H9 (cell line): ENCODE data around the gene GALNT9. TPM values are rescaled to one million over a fixed set of nuclear protein-coding genes. Genes with fewer than 3 reads are reported as not detected.

Experiments
- DNase-seq: peaks from one replicate; pipeline ENCODE4 v3.0.0-alpha.2; 2017
- H2AFZ ChIP-seq: one replicate; pipeline ENCODE4 v1.6.1; 2013; ENCODE audit warnings: mild to moderate bottlenecking, low read length, control low read depth, moderate library complexity
- H2AK5ac ChIP-seq: 2 replicates; pipeline ENCODE4 v1.6.1; 2013; ENCODE audit warnings: low read length, control low read depth, mixed read lengths; ENCODE audit not compliant: insufficient read length
- H2BK120ac ChIP-seq: one replicate; pipeline ENCODE4 v1.6.1; 2013; ENCODE audit warnings: low read depth, mild to moderate bottlenecking, low read length, control low read depth, inconsistent platforms; ENCODE audit not compliant: poor library complexity, severe bottlenecking
- H2BK12ac ChIP-seq: 2 replicates; pipeline ENCODE4 v1.6.1; 2013; ENCODE audit warnings: low read length, control low read depth, mixed read lengths, low read depth; ENCODE audit not compliant: insufficient read length
- H2BK15ac ChIP-seq: 2 replicates; pipeline ENCODE4 v1.6.1; 2013; ENCODE audit warnings: low read depth, low read length, control low read depth
- H2BK20ac ChIP-seq: one replicate; pipeline ENCODE4 v1.6.1; 2013; ENCODE audit warnings: low read depth, mild to moderate bottlenecking, low read length, control low read depth, inconsistent platforms; ENCODE audit not compliant: poor library complexity, severe bottlenecking
- H2BK5ac ChIP-seq: 2 replicates; pipeline ENCODE4 v1.6.1; 2013; ENCODE audit warnings: low read length, control low read depth, mixed read lengths; ENCODE audit not compliant: insufficient read length
- H3K14ac ChIP-seq: 2 replicates; pipeline ENCODE4 v1.6.1; 2013; ENCODE audit warnings: low read length, control low read depth; ENCODE audit not compliant: insufficient read depth
- H3K18ac ChIP-seq: 2 replicates; pipeline ENCODE4 v1.6.1; 2013; ENCODE audit warnings: low read depth, mild to moderate bottlenecking, mixed read lengths, low read length, control low read depth; ENCODE audit not compliant: insufficient read length
- H3K23ac ChIP-seq: 2 replicates; pipeline ENCODE4 v1.6.1; 2013; ENCODE audit warnings: low read length, control low read depth, mixed read lengths, low read depth; ENCODE audit not compliant: insufficient read length
- H3K23me2 ChIP-seq: 2 replicates; pipeline ENCODE4 v1.6.1; 2013; ENCODE audit warnings: low read depth, mild to moderate bottlenecking, mixed read lengths, low read length, control low read depth; ENCODE audit not compliant: insufficient read length, poor library complexity, severe bottlenecking
- H3K27ac ChIP-seq: 2 replicates; pipeline ENCODE4 v1.5.1; 2013; ENCODE audit warnings: low read length, control low read depth, mixed read lengths, low read depth; ENCODE audit not compliant: insufficient read length
- H3K27me3 ChIP-seq: 2 replicates; pipeline ENCODE4 v1.6.1; 2013; ENCODE audit warnings: low read length, control low read depth, inconsistent platforms; ENCODE audit not compliant: insufficient read depth
- H3K4ac ChIP-seq: 2 replicates; pipeline ENCODE4 v1.6.1; 2013; ENCODE audit warnings: low read depth, mild to moderate bottlenecking, control low read depth, inconsistent platforms, low read length, moderate library complexity
- H3K4me1 ChIP-seq: 2 replicates; pipeline ENCODE4 v1.6.1; 2013; ENCODE audit warnings: low read length, control low read depth, inconsistent platforms; ENCODE audit not compliant: insufficient read depth
- H3K4me2 ChIP-seq: 2 replicates; pipeline ENCODE4 v1.6.1; 2013; ENCODE audit warnings: low read length, control low read depth, mixed read lengths; ENCODE audit not compliant: insufficient read length, insufficient read depth
- H3K56ac ChIP-seq: 2 replicates; pipeline ENCODE4 v1.6.1; 2013; ENCODE audit warnings: low read depth, mild to moderate bottlenecking, mixed read lengths, low read length, control low read depth; ENCODE audit not compliant: insufficient read length
- H3K79me1 ChIP-seq: 2 replicates; pipeline ENCODE4 v1.6.1; 2013; ENCODE audit warnings: low read depth, mild to moderate bottlenecking, moderate library complexity, low read length, control low read depth, inconsistent platforms; ENCODE audit not compliant: insufficient read depth, poor library complexity, severe bottlenecking
- H3K79me2 ChIP-seq: 2 replicates; pipeline ENCODE4 v1.6.1; 2013; ENCODE audit warnings: low read length, control low read depth, inconsistent platforms; ENCODE audit not compliant: insufficient read depth
- H3K9ac ChIP-seq: 2 replicates; pipeline ENCODE4 v1.6.1; 2013; ENCODE audit warnings: low read length, control low read depth, mixed read lengths; ENCODE audit not compliant: insufficient read length; ENCODE audit errors: extremely low read depth
- H3K9me3 ChIP-seq: one replicate; pipeline ENCODE4 v1.6.1; 2013; ENCODE audit warnings: low read depth, low read length, inconsistent platforms; ENCODE audit not compliant: control insufficient read depth
- H3T11ph ChIP-seq: one replicate; pipeline ENCODE4 v1.6.1; 2013; ENCODE audit warnings: mild to moderate bottlenecking, low read length, control low read depth, inconsistent platforms
- H4K20me1 ChIP-seq: one replicate; pipeline ENCODE4 v1.6.1; 2013; ENCODE audit not compliant: control insufficient read depth, insufficient read length, insufficient read depth
- H4K5ac ChIP-seq: 2 replicates; pipeline ENCODE4 v1.6.1; 2013; ENCODE audit warnings: low read depth, mild to moderate bottlenecking, mixed read lengths, low read length, control low read depth; ENCODE audit not compliant: insufficient read length
- H4K8ac ChIP-seq: replicated peaks from 2 replicates; pipeline ENCODE4 v1.6.1; 2013; ENCODE audit warnings: low read length, control low read depth, mixed read lengths, low read depth; ENCODE audit not compliant: insufficient read length
- H4K91ac ChIP-seq: 2 replicates; pipeline ENCODE4 v1.6.1; 2013; ENCODE audit warnings: low read depth, mild to moderate bottlenecking, moderate library complexity, mixed read lengths, low read length, control low read depth; ENCODE audit not compliant: insufficient read length
- H3K27ac Mint-ChIP-seq, 3 experiments: 2 replicates in 2 of 3; 3 replicates in 1 of 3; pipeline ENCODE4 v1.8.0; 2020 to 2021; ENCODE audit warnings: mixed read lengths in 3 of 3, mild to moderate bottlenecking in 1 of 3, moderate library complexity in 1 of 3
- H3K27me3 Mint-ChIP-seq: 2 replicates; pipeline ENCODE4 v1.8.0; 2021; ENCODE audit warnings: low read depth, mild to moderate bottlenecking, moderate library complexity, mixed read lengths
- H3K36me3 Mint-ChIP-seq, 3 experiments: 2 replicates in 2 of 3; 3 replicates in 1 of 3; pipeline ENCODE4 v1.8.0; 2020 to 2021; ENCODE audit warnings: low read depth in 3 of 3, mixed read lengths in 3 of 3; ENCODE audit not compliant: insufficient read depth in 1 of 3
- H3K4me1 Mint-ChIP-seq, 2 experiments: 2 replicates each; pipeline ENCODE4 v1.8.0; 2020; ENCODE audit warnings: mixed read lengths in 2 of 2
- H3K4me3 Mint-ChIP-seq, 2 experiments: 2 replicates in 1 of 2; 3 replicates in 1 of 2; pipeline ENCODE4 v1.8.0; 2020 to 2021; ENCODE audit warnings: mild to moderate bottlenecking in 2 of 2, mixed read lengths in 2 of 2, moderate library complexity in 1 of 2
- H3K9me3 Mint-ChIP-seq, 2 experiments: 2 replicates in 1 of 2; 3 replicates in 1 of 2; pipeline ENCODE4 v1.8.0; 2020; ENCODE audit warnings: mild to moderate bottlenecking in 2 of 2, mixed read lengths in 2 of 2, moderate library complexity in 1 of 2
- CTCF ChIP-seq: fragments of 200-600 bp; sonication (generic); conservative IDR thresholded peaks from 3 replicates; pipeline ENCODE4 v1.8.0; 2021; ENCODE audit warnings: antibody characterized with exemption, mild to moderate bottlenecking
- WGBS: extraction: QIAGEN DNeasy Blood & Tissue Kit; methylation state at CpG from one replicate; pipeline ENCODE4 v1.1.7; 2013; ENCODE audit warnings: missing lambda C conversion rate, low lambda C conversion rate, mixed read lengths; ENCODE audit not compliant: insufficient read length; ENCODE audit errors: extremely low coverage; 5-methylcytosine and 5-hydroxymethylcytosine counted together
- total RNA-seq: library from RNA; stranded (reverse); gene quantifications from 2 replicates; pipeline ENCODE4 v1.2.1, GENCODE V29; 2021

GALNT9 gene
- total RNA-seq, 1 experiment from 2014 or later: 0.35 TPM

GRCh38 chr12:132218527-132218875, 110.9 kb downstream of the GALNT9 start:
- H3K9me3 ChIP-seq: no peaks in the 10 kb centered on the region
- H3K79me1 ChIP-seq: no peaks in the 10 kb centered on the region
- H3K56ac ChIP-seq: no peak overlapping the region
- H3K36me3 Mint-ChIP-seq: peaks cover 0 to 3% (median 0%) of the 10 kb centered on the region in 3 experiments; a peak in 1 of 7 replicates
- H3K79me2 ChIP-seq: no peaks in the 10 kb centered on the region
- H3K9me3 Mint-ChIP-seq: peaks cover 7 to 8% of the 10 kb centered on the region in 2 experiments
- no peak overlapping the region for H2BK5ac ChIP-seq
- H3K9ac ChIP-seq: no peak overlapping the region
- no peak overlapping the region for H3T11ph ChIP-seq
- H3K4me1 ChIP-seq: no peaks in the 10 kb centered on the region; the same call in 1 of the 2 replicates
- no peaks in the 10 kb centered on the region for H4K20me1 ChIP-seq
- no peak overlapping the region for H2BK20ac ChIP-seq
- TF ChIP-seq CTCF: no peak
- H2BK120ac ChIP-seq: no peak overlapping the region
- no peak overlapping the region for H3K4me2 ChIP-seq
- H2AFZ ChIP-seq: no peak overlapping the region
- H3K27ac ChIP-seq: no peak overlapping the region
- no peak overlapping the region for H2AK5ac ChIP-seq
- H3K4ac ChIP-seq: no peak overlapping the region
- no peak overlapping the region for H2BK12ac ChIP-seq
- peaks cover 86% of the 10 kb centered on the region for H3K27me3 Mint-ChIP-seq
- H4K8ac ChIP-seq: no peak overlapping the region
- no peak for DNase-seq
- H2BK15ac ChIP-seq: no peak overlapping the region
- no peak overlapping the region for H3K27ac Mint-ChIP-seq
- H3K4me1 Mint-ChIP-seq: peaks cover 0 to 2% of the 10 kb centered on the region in 2 experiments; a peak in 1 of 4 replicates
- H4K5ac ChIP-seq: no peak overlapping the region
- H3K27me3 ChIP-seq: peaks cover 6% of the 10 kb centered on the region; the same call in 1 of the 2 replicates
- WGBS: no CpG with 5 or more reads among the region's 14 CpGs
- no peak overlapping the region for H3K23ac ChIP-seq
- no peak overlapping the region for H3K4me3 Mint-ChIP-seq
- no peak overlapping the region for H4K91ac ChIP-seq
- H3K23me2 ChIP-seq: no peaks in the 10 kb centered on the region
- no peak overlapping the region for H3K18ac ChIP-seq
- no peak overlapping the region for H3K14ac ChIP-seq
